NT2/D1 (cell line): Measurements from ENCODE around the gene EPB41.

Source experiments
- SUZ12 ChIP-seq: IDR thresholded peaks from 2 replicates; pipeline ENCODE4 v1.6.1; 2011; ENCODE audit not compliant: insufficient read length, insufficient read depth; ENCODE audit errors: extremely low read depth
- YY1 ChIP-seq: IDR thresholded peaks from 2 replicates; pipeline ENCODE4 v1.6.1; 2011; ENCODE audit not compliant: insufficient read length, insufficient read depth
- ZNF274 ChIP-seq: IDR thresholded peaks from 2 replicates; pipeline ENCODE4 v1.6.1; 2011; ENCODE audit warnings: mild to moderate bottlenecking, low read depth, low read length

DNA sequence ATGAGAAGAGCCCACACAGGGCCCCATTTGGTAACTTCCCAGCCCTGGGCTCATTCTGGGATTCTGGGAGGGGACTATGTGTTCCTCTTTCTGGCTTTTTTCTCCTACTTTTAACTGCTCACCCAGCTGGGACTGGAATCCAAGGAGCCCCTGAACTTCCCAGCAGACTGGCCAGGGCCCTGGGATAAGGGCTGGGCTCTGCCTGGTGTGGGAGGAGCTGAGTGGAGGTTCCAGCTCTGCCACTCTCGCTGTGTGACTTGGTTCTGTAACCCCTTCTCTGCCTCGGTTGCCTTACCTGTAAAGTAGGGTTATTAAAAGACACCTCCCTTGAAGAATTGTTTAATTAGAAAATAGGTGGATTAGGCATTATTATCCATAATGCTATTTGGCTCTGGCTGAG is 19.6 kb upstream of the EPB41 start:
- TF ChIP-seq ZNF274: no peak
- TF ChIP-seq YY1: no peak
- no peak for TF ChIP-seq SUZ12
